ENCODE results near the gene TMEM171. TPM values are rescaled to one million over a fixed set of nuclear protein-coding genes. Genes with fewer than 3 reads are reported as not detected.

TMEM171 gene
- total and polyA plus RNA-seq, 9 of the 15 experiments (the other 6 are each of a cell fraction or from before 2014, with no cell fraction given): 0.08 TPM; not detected in 8

GRCh38 chr5:73157414-73158303 is 37.3 kb downstream of the TMEM171 start:
- in situ Hi-C loops (cut with MboI) (no loop called here), intact Hi-C loops (cut with micrococcal nuclease) (no loop called here)
- Histone ChIP-seq H3K9me1 (ENCODE audit: control insufficient read depth, insufficient read depth, low read length) (peaks cover under 1% of the 10 kb centered on the region), H2AFZ (ENCODE audit: low read depth, low read length) (no peak overlapping the region), H3K9ac (ENCODE audit: insufficient read depth in 1 of 2, low read depth in 2 of 2, low read length in 2 of 2) (no peak overlapping the region), H3K4me1 (replicated peaks in 1 of 2; ENCODE audit: control insufficient read depth in 2 of 2, insufficient read depth in 2 of 2, low read length in 2 of 2) (no peaks in the 10 kb centered on the region), H3K27ac (ENCODE audit: extremely low read depth, low read depth, low read length) (no peak overlapping the region), H3K4me3 (no peak overlapping the region), H3K27me3 (ENCODE audit: control insufficient read depth in 2 of 2, insufficient read depth in 2 of 2, low read length in 2 of 2) (peaks cover 33 to 39% of the 10 kb centered on the region in 2 experiments), H4K20me1 (replicated peaks; ENCODE audit: control insufficient read depth, insufficient read depth, low read length) (no peaks in the 10 kb centered on the region), H3K79me2 (ENCODE audit: control insufficient read depth, insufficient read depth, low read length) (no peaks in the 10 kb centered on the region), H3K4me2 (ENCODE audit: insufficient read depth, low read length) (no peak overlapping the region), H3K9me3 (replicated peaks; ENCODE audit: control insufficient read depth, insufficient read depth, low read depth, low read length) (no peaks in the 10 kb centered on the region), H3K36me3 (ENCODE audit: control insufficient read depth, insufficient read depth, low read length) (no peaks in the 10 kb centered on the region)
- CTCF ChIA-PET (ENCODE audit: low intra/inter-chr PET ratio): no interaction called here
- WGBS (ENCODE audit: insufficient coverage, low coverage, missing lambda C conversion rate): under 1% methylated on average over 6 of the region's 6 CpGs
- no peak for DNase-seq (ENCODE audit: extremely low read depth in 1 of 4, low spot score in 3 of 4)
- ATAC-seq: no peak
- POLR2A ChIA-PET: no interaction called here
- TF ChIP-seq TRIM28 (IDR thresholded peaks at IDR 0.05): no peak
- TF ChIP-seq MED1 (CRISPR knock-in tag; IDR thresholded peaks at IDR 0.05; ENCODE audit: borderline replicate concordance): no peak
- TF ChIP-seq ZNF740 (CRISPR knock-in tag; IDR thresholded peaks at IDR 0.05): no peak
- TF ChIP-seq ZNF740 (tag; IDR thresholded peaks at IDR 0.05): no peak
- no peak for TF ChIP-seq L3MBTL2 (IDR thresholded peaks at IDR 0.05)
- no peak for TF ChIP-seq TRIM25 (IDR thresholded peaks at IDR 0.05; ENCODE audit: borderline replicate concordance)
- TF ChIP-seq FOXJ3 (CRISPR knock-in tag; IDR thresholded peaks at IDR 0.05): no peak
- no peak for TF ChIP-seq SREBF2 (CRISPR knock-in tag; IDR thresholded peaks at IDR 0.05)
- no peak for TF ChIP-seq E2F4 (CRISPR knock-in tag; IDR thresholded peaks at IDR 0.05; ENCODE audit: low read depth)
- no peak for TF ChIP-seq ZBTB49 (CRISPR knock-in tag; IDR thresholded peaks at IDR 0.05; ENCODE audit: borderline replicate concordance)
- no peak for TF ChIP-seq ZSCAN32 (CRISPR knock-in tag; IDR thresholded peaks at IDR 0.05)
- no peak for FAIRE-seq
- no TSS peak for BruUV-seq (replicated peaks)
